Measurements from ENCODE around the gene H2BK1.

The H2BK1 gene

DNA sequence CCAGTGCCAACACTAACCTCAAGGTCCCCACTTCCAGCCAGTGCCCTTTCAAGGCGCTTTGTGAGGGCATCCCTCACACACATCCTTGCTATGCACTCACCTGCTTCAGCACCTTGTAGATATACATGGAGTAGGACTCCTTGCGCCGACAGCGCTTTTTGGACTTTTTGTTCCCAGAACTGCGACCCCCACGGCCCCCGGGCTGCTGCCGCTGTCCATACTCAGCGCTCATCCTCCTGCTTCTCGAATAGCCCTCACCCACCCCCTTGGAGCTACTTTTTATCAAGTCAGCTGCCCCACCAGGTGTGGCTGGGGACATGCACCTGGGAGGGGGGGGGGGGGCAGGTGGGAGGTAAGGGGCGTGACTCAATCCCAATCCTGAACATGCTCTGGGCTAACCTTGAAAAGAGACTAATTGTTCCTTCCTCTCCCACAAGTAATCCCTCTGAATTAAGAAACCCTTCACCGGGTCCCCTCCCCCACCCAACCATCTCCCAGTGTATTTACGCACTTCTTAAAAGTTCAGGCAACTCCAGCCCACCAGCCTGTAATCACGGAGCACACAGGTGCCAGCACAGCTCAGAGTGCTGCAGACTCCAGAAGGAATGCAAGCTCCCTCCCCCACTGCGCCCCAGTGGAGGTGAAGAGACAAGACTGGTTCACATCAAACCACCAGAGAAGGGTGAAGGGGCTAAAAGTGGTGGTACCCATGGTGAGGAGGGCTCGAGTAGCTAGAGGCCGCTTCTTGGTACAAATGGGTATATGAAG lies at the start of gene H2BK1:
Gene H2BK1 (minus strand): TSS at position 402 of the 768 bp plus-strand sequence. CDS start 170 bp downstream, at position 232.
- no peak for DNase-seq

DNA sequence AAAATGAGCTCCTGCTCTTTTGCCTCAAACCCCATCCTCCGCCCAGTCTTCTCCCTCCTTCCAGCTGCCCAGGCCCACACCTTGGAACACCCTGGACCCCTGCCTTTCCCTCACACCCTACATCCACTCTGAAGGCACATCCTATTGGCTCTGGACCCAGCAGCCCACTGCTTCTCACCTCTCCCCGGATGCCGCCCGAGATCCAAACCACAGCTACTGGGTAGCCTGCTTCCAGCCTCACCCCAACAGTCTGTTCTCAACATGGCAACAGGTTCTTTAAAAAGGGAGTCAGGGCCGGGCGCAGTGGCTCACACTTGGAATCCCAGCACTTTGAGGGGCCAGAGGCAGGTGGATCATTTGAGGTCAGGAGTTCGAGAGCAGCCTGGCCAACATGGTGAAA lies 47.7 kb upstream of the H2BK1 start:
- DNase-seq, result no peak

DNA sequence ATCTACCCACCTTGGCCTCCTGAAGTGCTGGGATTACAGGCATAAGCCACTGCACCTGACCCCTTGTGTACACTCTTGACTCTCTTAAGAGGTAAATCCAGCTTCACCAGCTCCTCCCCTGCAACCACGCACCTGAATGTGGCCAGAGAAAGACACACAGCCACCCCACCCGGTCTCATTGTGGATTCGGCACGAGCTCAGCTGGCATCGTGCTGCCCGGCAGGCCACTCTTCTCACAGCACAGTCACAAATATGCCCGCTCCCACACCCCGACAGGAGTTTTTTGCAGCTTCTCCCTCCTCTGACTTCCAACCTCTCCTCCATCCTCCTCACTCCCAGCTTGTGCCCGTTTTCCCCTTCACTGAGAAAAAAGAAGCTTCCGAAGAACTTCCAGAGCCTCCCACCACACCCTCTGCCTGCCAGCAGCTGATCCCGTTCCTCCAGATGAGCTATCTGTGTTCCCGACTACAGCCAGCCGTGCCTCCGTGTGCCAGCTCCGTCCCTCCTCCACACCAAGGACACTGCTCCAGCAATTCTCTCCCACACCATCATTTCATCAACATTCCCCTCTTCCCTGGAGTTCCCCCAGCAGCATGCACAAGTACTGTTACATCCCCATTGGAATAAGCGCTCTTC lies 46.2 kb upstream of the H2BK1 start:
- peak in 1 of 51 donors; percentile 61 for DNase-seq

DNA sequence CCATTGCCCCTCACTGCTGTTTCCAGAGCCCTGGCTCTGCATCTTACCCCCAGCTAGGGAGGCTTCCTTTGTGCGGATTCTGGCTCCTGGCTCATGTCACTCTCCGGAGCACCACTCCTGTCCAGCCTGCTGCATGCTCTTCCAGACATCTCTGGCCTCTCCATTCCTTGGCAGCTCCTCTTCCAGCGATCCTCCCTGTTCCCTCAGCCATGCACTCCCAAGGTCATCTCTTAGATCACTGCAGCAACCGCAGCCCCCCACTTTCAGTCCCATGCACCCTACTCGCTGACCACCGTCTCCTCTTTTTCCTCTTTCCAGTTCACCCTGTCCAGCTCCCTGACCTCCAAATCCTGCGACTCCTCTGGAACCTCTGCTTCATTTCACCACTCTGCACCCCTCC lies 45.1 kb upstream of the H2BK1 start:
- DNase-seq, result no peak

DNA sequence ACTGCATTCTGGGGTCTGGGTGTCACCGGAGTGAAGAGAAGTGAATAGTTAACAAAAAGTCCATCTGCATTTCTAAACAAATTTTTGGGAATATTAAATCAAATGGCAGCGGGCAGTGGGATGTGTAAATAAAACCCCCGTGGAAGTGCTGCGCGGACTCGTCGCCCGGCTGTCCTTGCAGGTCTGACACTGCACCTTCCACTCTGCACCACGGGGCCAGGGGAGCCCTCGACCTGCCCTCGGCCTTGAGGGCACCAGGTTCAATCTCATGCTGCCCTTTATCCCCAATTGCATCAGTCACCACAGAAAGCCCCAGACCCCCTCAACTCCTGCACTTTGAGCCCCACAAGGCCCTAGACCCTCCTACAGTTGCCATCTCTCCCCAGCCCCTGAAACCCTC lies 44.6 kb upstream of the H2BK1 start:
- DNase-seq, result no peak

DNA sequence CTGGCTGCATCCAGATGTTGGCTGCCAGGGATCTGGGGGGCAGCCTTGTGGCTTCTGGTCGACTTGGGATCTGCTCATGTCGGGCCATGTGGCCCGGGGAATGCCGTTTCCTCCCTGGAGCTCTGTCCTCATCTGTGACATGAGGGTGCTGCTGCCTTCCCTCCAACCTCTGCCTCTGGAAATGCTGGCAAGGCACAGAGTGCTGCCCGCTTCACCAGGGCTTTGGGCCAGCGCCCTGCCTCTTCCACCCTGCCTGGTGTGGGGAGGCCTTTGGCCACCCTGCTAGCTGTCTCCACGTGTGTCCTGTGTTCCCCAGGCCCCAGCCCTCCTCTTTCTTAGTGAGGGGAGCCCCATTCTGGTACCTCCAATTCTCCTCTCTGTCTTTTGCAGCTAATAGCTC lies 44.0 kb upstream of the H2BK1 start:
- peak in 1 of 51 donors; percentile 19 for DNase-seq

DNA sequence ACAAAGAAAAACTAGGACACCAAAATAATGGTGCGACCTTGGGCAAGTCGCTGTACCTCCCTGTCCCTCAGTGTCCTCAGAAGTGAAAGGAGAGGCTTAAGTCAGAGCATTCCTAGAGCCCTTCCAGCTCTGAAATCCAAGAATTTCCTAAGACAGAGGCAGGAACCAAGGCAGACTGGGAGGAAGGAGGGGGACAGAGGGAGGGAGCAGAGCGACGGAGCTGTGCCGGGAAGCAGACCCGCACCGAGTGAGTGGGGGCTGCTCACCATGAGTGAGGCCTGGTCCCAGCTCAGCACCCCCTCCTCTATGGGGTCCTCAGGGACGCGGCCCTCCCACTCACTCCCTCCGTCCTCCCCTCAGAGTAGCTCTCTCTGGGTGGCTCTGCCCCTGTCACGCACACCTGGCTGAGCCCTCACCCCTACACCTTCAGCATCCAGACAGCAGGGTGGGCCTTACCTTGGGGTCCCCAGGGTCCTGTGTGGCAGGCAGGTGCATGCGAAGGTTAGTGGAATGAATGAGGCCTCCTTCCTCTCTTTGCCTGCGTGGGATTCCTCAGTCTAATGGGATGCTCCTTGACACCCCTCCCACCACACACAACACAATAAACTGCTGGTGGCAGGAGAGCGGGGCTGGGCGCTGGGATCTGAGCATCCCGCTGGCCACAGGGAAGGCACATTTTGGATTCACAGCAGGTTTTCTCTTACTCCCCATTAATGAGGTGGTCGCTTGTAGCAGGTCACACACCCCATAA lies 42.8 kb upstream of the H2BK1 start:
- no peak for DNase-seq

DNA sequence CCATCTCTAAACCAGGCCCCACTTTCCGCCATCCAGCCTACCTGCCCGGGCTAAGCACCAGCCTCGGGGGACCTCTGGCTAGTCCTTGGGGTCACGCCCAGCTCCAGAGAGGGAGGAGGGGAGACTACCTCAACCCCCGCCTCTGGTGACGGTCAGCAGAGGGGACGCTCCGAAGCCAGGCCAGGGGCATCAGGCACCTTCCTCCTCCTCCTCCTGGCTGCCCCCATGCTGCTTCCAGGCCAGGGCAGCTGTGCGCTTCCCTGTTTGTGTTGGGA lies 42.2 kb upstream of the H2BK1 start:
- peak in 1 of 51 donors; percentile 67 for DNase-seq

DNA sequence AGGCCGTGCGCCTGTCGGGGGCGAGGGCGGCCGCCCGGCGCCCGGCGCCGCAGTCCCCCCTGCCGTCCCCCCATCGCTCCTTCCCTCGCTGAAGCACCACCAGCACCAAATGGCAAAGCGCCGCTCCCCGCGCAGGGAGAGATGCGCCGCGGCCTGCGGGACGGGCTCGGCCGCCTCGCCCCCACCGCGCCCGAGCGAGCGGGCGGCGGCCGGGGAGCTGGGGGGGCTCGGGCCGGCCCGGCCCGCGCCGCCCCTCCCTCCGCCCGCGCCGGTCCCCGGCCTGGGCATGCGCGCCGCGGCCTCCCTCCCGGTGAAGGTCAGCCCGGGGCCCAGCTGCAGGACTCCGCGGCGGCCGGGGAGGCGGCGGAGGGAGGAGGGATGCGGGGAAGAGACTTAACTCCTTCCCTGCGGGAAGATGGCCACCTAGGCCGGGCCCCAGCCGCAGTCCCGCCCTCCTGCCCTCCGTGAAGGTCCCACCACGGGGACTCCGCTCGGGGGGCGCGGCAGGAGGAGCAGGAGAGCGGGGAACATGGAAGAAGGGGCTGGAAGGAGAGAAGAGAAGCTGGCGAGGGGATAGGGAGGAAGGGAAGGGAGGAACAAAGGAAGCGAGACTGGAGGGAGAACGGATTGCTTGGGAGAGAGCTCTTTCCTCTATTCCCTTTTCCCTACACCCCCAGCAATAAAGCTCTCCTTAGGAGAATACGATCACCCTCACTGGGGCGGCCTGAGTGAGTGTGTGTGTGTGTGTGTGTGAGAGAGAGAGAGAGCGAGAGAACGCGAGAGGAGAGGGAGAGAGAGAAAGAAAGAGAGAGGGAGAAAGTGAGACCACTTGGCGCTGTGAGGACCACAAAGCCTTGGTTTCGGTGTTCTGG lies 41.6 kb upstream of the H2BK1 start:
- peak in 46 of 51 donors; percentile 45 to 86 (median 74) for DNase-seq

DNA sequence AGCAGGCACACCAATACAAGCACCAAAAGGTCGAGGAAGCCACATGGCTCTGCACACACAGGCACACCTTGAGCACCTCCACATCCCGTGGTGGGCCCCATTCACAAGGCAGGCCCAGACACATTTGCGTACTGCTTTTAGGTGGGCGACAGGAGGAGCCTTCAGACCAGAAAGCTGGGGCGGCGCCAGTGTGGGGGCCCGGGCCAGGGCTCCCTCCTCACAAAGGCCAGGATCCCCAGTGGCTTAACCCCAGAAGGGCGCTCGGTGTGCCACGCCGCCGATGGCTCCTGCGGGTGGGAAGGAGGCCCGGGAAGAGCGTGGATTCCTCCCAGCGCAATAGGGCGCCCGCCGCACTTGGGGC lies 41.0 kb upstream of the H2BK1 start:
- DNase-seq, result peak in 15 of 51 donors; percentile 32 to 72 (median 60)

DNA sequence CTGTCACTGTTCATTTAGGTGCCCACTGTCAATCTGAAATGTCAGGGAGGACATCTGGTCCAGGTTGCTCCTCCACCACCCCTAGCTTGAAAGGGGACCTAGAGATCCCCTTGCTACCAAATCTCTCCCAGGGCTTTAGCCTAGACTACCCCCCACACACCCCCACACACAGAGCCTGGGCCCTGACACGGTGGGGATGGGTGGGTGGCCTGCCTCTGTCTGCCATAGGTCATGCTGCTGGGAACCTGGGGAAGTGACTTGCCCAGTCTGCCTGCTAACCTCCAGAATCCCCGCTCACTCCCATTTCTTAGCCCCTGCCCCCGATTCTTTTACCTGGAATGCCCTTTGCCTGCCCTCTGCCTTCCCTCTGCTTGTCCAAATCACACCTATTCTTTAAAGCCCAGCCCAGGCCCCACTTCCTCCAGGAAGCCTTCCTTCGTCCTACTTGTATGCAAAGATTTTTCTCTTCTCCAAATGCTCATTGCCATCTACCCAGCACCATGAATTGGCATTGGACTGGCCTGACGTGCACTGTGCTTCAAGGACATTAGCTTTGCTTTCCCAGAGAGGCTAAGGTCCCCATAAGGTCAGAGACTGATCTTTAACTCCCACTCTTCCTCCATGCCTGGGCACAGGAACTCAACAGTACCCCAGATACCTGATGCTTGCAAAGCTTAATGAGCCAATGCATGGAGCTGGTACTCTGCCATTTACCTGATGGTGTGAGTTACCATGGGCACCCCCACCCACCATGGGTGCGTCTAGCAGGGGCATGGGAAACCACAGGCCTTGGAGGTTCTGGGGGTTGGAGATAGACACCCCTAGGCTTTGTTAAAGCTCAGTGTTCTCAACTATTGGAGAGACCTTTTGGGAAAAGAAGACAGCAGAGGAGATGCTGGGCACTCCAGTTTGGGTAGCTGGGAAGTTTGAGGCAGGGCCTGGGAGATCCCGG lies 40.2 kb upstream of the H2BK1 start:
- DNase-seq, result no peak

DNA sequence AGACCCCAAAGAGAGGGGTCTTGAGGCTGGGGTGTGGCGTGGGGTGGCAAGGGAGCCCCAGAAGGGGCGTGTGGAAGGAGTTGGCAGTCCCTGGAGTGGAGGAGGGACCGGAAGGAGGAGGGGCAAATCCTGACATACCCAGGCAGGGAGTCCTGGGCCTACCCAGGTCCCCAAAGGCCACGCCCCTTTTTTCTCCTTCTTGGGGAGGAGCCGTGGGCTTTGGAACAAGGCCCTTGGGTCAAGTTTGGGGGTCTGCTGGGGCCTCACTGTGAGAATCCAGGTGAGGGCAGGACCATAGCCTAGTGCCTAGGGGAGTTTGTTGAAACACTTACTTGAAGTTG lies 39.4 kb upstream of the H2BK1 start:
- peak in 3 of 51 donors; percentile 46 to 53 (median 49) for DNase-seq

DNA sequence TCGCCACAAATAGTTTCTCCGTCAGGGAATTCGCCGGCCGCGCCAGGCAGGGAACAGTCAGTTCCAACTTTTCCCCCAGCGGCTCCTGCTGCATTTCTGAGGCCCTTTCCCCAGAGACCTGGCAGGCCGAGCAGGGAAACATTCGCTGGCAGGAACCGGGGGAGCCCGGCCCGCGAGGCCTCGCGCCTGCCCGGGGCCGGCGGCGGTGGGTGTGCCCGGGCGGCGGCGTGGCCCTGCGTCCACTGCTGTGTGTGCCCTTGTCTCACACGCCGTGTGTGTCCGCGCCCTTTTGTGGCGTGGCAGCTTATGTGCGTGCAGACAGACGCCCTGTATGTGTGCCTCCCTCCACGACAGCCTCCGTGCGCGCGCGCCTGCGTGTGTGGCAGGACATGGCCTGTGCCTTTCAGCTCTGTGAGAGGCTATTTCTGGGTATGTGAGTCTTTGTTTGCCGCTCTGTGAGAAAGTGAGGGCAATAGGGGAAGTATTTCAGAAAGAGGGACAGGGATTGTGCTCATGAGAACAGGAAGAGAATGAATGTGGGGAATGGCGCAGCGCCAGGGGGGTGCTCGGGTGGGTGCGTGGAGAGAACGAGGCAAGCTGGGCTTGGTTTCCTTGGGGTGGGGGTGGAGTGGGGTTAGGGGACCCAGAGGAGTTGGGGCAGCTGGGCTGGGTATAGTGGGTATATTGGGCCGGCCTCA lies 38.9 kb upstream of the H2BK1 start:
- DNase-seq, result peak in 34 of 51 donors; percentile 37 to 81 (median 64)

DNA sequence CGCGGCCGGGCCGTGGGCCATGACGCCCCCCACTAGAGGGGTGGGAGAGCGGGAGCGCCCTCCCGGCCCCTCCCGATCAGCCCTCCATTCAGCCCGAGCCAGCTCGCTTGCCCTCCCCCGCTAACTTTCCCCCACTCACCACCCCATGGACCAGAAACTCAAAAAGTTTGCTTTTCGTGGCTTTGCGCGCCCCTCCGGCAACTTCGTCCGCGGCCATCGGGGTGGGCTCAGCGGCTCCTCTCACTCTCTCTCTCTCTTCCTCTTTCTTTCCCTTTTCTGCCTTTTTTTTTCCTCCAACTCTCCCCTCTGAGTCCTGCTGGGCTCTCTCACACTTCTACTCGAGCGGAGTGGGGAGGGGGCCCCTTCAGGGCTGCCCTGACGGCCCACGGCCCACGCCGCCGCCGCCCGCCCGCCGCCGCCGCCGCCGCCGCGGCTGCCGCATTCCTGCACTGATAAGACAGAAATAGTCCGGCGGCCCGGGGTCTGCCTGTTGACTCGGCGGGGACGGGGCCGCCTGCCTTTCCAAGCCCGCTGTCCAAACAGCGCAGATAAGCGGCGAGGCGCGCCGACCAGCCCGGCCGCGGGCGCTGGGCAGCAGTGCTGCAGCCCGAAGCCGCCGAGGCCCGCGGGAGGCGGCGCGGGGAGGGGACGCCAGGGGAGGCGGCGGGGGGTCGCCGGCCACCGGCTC lies 38.2 kb upstream of the H2BK1 start, which contains the start of gene SMARCD3:
Gene SMARCD3 (minus strand): TSS at position 349 of the 688 bp plus-strand sequence. CDS start 132 bp downstream, at position 217.
- DNase-seq, result peak in 36 of 51 donors; percentile 29 to 79 (median 60)

DNA sequence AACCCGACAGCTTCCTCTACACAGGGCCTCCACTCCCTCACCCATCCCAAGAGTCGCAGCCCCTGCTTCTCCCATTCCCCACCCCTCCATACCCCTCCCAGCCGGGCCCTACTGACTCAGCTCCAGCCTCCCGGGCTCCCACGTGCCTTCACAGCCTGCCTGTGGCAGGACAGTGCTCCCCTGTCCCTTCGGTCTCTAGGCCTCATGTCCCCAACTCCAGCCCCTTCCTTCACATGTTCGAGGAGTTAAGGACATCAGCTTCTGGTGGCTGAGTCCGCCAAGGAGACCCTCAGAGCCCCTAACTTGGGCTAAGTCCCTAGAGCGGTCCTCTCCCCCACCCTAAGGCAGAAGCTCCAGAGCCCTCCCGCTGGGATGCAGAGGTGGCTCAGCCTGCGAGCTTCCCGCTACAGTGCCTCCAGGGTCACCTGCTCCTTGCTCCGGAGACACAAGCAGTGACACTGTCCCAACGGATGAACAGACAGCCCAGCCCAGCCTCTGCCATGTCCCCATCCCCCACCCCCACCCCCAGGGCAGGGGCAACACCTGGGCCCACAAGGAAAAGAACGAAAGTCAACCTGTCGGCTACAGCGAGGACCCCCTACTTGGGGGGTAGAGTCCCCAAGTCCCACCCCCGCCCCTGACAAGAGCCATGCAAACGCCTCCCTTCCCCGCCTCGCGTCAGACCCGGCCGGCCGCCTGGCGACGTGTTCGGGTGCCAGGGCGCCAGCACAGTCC lies 37.5 kb upstream of the H2BK1 start:
- peak in 7 of 51 donors; percentile 27 to 66 (median 43) for DNase-seq

DNA sequence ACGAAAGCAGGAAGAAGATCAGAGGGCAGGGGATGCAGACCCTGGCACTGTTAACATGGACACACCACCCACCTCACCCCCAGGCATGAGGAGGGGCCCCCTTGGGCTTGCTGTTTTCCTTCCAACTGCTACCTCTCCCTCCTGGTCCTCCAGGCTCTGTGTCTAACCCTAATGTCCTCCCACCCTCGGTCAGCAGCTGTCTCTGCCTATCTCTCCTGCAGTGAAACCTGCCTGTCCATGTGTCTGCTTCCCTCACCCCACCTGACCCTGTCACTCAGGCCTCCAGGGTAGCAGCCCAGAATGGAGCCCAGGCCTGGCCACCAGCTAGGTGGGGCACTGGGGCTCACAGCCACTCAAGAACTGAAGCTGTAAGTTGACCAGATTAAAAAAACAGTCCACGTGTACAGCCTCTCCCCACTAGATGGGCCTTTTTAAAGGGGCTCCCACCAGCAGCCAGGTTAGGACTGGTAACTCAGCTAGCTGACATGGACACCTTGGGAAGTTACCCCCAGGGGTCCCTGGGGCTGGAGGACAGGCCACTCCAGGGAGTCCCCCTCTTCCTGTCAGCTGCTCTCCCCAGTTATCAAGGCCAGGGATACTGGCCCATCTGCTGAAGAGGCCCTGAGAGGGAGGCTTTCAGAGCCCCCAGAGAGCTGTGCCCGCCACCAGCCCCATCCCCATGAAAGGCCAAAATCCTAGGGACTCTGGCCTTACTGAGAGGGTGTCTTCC lies 36.7 kb upstream of the H2BK1 start:
- no peak for DNase-seq

DNA sequence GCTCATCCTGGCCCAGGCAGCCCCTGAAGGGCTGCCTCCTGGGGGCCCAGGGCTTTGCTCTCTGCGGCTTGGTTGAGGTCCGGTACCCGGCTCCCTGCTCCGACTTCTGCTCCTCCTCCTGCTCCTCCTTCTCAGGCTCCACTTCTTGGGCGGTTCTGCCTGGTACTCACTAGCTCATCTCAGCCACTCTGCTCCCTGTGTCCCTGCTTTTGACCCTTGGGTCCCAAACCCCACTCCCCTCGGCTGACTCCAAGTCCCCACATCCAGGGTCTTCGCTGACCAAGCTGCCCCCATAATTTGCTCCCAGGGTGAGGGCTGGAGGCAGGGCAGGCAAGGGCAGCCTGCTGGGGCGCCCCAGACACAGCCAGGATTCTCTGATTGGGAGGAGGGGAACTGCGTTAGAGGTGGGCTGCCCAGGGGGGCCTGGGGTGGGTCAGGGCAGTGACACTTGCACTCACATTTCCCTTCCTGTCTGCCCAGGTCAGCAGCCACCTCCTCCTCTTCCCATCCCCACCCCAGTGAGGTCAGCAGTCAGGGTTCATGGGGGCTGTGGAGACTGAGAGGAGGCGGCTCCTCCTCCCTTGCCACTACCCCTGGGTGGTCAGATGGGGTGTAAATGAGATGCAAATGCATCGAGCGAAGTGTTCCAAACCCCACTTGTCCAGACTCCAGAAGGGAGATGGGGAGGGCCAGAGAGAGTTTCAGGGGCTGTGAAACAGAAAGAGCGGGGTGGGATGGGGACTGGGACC lies 36.0 kb upstream of the H2BK1 start:
- no peak for DNase-seq
